GM18868 (cell line): Measurements from ENCODE around the gene BRPF1.

Experiments
- ATAC-seq: cut with Tn5 transposase; IDR thresholded peaks from one replicate; pipeline ENCODE4 v1.9.1; 2021; ENCODE audit warnings: mild to moderate bottlenecking, moderate library complexity; ENCODE audit not compliant: unreplicated experiment

The BRPF1 gene

DNA sequence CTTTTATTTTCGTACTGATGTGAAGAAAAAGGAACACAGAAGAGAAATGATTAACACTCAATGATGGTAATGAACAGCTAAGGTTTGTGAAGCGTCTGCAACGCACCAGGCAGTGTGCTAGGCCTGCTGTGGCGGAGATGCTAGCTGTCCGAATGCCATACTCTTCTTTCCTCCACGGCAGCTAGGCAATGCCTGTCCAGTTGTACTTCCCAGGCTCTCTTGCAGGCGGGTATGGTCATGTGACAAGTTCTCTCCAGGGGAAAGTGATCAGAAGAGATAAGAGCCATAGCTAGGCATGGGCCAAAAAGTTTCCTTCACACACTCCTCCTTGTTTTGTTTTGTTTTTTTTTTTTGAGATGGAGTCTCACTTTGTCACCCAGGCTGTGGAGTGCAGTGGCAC, 54.1 kb downstream of the BRPF1 start:
- no peak for ATAC-seq

DNA sequence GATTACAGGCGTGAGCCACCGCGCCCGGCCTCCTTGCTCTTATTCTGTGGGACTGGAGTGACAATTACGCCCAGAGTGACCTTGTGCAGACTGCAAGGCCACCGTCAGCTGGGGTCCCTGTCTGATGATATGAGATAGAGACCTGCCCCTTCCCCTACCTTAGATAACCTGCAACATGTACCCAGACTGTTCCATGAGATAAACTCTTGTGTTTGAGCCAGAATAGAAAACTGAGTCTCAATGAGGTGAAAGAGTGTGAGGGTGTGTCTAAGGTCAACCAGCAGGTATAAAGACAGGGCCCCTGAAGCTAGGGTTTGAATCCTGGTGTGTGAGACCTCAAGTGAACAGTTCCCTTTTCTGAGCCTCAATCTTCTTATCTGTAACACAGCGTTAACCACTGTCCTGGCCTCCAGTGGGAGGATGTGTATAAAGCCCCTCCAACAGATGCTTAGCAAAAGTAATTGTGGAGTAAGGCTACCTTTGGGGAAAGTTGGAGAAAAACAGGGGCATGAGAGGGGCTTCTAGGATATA, 54.7 kb downstream of the BRPF1 start:
- no peak for ATAC-seq

DNA sequence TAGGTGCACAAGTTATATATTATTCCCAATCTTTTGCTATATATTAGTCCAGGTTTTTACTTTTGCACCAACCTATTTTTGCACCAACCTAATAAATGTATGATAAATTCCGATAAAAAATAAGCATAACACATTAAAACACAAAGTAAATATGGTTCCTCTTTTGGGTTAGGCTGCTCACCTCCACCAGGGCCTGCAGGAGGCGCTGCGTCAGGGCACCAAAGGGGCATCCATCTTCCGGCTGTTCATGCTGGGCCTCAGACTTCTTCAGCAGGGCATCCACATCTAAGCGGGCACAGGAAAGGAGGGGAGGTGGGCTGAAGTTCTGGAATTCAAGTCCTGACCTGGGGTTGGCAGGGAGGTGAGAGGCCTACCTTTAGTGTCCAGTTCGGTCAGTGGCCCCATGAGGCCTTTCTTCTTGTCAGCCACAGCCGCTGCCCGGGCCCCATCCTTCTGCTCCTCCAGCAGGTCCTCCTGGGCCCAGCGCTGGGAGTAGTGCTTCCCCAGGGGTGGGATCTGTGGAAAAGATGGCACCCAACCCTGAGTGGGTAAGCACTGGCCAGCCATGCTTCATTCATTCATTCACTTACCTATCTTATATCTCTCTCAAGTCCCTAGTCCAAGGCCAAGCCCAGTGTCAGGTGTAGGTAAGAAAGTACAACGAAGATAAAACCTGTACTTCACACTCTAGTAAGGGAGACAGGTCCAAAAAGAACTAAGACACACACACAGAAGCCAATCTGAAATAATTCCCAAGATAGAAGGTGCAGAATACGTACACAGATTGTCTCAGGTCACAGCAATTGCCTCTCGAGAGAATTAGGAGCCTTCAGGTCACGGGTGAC, 55.5 kb downstream of the BRPF1 start:
- ATAC-seq = no peak

DNA sequence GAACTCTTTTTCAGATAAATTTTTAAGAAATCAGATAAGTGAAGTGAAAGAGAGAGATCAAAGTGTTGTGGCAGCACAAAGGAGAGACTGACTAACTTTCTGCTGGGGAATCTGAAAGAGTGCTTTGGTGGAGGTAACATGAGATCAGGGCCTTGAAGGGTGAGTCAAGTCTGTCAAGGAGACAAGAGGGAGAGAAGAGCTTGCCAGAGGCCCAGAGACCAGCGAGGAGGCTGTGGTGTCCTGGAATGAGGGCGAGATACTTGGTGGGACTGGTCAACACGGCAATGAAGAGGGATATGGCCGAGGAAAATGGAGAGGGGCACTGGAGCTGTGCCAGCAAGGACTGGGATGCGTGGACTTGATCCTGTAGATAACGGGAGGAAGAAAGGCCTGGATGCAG, 56.2 kb downstream of the BRPF1 start:
- no peak for ATAC-seq

DNA sequence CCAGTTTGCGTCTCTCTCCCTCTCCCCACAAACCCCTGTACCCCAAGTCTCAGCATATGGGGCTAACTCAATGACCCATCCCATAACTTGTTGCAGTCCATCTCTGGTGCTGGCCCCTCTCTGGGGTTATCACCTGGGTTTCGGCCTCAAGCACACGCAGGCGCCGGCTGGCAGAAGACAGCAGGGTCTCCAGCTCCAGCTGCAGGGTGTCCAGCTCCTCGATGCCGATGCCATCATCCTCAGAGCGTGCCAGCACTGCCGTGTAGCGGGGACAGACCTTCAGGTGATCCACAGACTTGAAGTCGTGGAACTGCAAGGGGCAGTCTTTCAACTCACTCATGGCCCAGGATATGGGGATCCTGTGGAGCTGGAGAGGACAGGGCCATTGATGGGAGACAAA, 59.6 kb downstream of the BRPF1 start:
- ATAC-seq = no peak

DNA sequence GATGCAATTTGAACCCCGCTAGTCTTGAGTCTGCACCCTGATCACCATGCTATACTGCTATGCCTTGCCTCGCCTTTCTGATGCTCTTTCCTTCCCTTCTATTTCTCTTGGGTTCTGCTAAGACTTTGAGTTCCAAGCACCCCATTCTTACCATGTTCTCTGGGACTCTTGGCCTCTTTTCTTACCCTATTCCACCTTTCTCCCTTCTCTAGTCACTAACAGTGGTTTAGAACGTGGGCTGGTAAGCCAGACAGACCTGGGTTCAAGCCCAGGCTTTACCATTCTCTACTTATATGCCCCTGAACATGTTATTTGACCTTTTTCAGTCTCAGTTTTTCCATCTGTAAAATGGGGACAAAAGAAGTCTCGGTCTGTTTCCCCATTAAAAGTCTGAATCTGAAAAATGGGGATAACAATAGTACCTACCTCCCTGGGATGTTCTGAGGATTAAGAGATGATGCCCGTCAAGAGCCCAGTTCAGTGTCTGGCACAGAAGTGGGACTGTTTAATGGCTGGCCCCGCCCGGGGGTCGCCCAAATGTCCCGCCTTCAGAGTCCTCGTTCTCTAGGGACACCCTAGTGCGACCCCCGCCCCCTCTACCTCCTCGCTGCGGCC, 60.4 kb downstream of the BRPF1 start:
- ATAC-seq = no peak

DNA sequence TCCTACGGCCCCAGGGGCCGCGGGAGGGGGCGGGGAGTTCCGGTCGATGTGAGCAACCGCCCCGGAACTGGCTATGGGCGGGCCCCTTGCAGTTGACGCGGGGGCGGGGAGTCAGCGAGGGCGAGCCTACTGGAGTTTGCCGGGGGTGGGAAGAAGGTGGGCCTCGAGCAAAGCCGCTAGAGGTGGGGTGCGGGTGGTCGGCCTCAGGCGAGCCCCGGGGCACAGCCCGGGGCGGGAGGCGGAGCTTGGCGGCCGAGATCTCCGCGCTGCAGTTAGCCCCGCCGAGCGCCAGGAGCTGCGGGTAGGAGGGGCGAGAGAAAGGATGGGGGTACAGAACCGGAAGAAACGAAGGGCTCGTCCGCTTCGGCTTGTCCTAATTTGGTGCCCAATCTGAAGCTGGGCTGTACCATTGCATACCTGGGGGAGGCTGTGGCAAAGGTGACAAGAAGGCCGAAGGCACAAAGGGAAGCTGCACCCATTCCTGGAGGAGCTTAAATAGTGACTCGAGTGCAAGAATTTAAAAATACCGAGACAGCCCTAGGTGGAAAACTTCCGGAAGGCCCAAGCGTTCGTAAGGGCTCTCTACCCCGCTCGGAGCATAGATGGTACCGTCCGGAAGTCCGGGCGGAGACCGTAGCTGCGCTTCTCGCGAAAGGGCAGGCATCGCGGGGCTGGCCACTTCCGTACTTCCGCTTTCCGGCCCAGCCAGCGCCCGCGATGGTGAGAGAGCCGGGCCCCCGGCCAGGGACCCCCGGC, 61.0 kb downstream of the BRPF1 start, which contains the start of the genes ARPC4 and TADA3:
ARPC4 (plus strand) TSS at position 678 of the 756 bp plus-strand sequence; CDS start at position 718, 40 bp downstream.
TADA3 (minus strand) TSS at position 69 of the 756 bp plus-strand sequence. CDS start 1,007 bp downstream, outside the sequence.
- ATAC-seq = peak; percentile 74

DNA sequence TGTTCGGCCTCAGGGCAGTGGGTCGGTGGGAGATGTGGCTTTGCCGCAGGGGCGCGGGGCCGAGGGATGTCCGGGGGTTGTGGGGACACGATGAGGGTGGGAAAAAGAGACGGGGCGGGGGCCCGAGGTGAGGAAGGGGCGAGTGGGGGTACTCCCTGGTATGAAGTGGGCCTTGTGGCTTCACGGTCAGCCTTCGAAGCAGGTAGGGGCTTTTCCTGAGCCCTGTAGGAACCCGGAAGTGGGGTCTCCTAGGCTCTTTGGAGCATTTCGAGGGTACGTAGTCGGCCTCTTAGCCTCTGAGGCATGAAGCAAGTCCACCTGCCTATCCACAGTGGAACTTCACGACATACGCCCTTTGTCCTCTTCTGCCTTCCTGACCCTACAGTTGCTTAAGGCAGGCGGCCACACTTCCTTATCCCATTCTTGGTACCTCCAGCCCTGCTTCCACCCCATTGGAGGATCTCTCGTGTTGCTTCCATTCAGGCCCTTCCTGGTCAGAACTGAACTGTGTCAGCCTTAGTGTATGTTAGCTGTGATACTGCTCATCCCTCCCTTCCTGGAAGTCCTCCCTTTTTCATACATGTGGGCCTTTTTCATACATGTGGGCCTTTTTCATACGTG, 61.7 kb downstream of the BRPF1 start:
- no peak for ATAC-seq

DNA sequence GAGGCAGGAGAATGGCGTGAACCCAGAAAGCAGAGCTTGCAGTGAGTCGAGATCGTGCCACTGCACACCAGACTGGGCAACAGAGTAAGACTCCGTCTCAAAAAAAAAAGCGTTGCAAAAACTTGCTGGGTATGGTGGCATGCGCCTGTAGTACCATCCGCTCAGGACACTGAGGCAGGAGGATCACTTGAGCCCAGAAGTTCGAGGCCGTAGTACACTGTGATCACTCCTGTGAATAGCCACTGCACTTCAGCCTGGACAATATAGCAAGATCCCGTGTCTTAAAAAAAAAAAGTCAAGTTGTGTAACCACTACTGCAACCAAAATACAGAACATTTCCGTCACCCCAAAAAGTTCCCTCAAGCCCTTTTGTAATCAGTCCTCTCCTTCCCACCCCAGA, 62.9 kb downstream of the BRPF1 start:
- no peak for ATAC-seq

DNA sequence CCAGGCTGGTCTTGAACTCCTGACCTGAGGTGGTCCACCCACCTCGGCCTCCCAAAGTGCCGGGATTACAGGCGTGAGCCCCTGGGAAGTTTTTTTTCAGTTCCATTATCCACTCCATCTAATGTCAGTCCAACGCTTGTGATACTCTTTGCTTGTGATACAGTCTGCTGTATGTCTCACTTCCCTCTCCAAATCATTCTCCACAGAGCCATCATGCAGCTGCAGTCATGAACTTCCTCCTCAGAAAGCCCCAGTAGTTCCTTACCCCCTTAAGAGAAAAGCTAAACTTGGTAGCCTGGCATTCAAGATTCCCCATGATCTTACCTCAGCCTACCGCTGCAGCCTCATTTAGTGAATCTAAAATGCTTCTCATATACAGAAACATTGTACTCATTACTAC, 63.7 kb downstream of the BRPF1 start:
- peak; percentile 35 for ATAC-seq

DNA sequence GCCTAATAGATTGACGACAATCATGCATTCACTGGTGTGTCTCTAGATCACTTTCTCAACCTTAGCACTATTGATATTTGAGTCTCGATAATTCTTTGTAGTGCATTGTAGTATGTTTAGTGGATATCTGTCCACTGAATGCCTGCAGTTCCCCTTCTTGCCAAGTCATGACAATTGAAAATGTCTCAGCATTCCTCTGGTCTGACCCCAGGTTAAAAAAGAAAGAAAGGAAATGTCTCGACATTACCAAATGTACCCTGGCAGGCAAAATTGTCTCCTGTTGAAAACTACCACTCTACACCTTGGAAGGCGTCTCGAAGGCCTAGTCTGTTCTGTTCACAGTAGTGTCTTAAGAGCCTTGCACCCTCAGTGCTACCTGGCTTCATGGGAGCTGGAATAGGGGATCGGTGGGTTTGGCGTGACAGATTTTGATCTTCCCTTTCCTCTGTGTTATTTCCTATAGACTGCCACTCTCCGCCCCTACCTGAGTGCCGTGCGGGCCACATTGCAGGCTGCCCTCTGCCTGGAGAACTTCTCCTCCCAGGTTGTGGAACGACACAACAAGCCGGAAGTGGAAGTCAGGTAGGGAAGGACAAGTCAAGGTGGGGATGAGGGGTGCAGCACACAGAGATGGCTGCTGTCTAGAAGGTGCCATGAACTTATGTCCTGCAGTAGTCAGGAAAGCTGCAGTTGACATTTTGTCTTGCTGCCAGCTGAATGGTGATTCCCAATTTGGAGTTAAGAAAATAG, 65.8 kb downstream of the BRPF1 start:
- no peak for ATAC-seq
